AG09309 (cell line): Measurements from ENCODE around the gene RAB14.
A peak's percentile ranks its signal among the peaks of the same experiment; 100 is the strongest.

ENCODE experiments used
- DNase-seq: peaks from one replicate; pipeline ENCODE4 v3.0.0-alpha.2; 2010; ENCODE audit warnings: low read depth
- H3K4me3 ChIP-seq: 2 replicates; pipeline ENCODE4 v1.5.1; 2011; ENCODE audit warnings: mild to moderate bottlenecking, low read depth, low read length, moderate library complexity; ENCODE audit not compliant: control insufficient read depth
- TF ChIP-seq, protein P1 (sequence below): IDR thresholded peaks from 2 replicates; pipeline ENCODE4 v1.5.1; 2011; ENCODE audit warnings: mild to moderate bottlenecking, low read depth, low read length, inconsistent platforms; ENCODE audit not compliant: insufficient read depth, control insufficient read depth; ENCODE audit errors: missing control alignments

The RAB14 gene

GRCh38 chr9:121150188-121150587 lies 51.5 kb downstream of the RAB14 start:
- TF ChIP-seq, protein P1, sequence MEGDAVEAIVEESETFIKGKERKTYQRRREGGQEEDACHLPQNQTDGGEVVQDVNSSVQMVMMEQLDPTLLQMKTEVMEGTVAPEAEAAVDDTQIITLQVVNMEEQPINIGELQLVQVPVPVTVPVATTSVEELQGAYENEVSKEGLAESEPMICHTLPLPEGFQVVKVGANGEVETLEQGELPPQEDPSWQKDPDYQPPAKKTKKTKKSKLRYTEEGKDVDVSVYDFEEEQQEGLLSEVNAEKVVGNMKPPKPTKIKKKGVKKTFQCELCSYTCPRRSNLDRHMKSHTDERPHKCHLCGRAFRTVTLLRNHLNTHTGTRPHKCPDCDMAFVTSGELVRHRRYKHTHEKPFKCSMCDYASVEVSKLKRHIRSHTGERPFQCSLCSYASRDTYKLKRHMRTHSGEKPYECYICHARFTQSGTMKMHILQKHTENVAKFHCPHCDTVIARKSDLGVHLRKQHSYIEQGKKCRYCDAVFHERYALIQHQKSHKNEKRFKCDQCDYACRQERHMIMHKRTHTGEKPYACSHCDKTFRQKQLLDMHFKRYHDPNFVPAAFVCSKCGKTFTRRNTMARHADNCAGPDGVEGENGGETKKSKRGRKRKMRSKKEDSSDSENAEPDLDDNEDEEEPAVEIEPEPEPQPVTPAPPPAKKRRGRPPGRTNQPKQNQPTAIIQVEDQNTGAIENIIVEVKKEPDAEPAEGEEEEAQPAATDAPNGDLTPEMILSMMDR, result no peak
- H3K4me3 ChIP-seq, result no peak overlapping the region
- no peak for DNase-seq

- no peak overlapping the region for H3K4me3 ChIP-seq
- DNase-seq, result no peak
- TF ChIP-seq, protein P1, result no peak
Observed at GRCh38 chr9:121144482-121144881, 57.2 kb downstream of the RAB14 start.

DNA sequence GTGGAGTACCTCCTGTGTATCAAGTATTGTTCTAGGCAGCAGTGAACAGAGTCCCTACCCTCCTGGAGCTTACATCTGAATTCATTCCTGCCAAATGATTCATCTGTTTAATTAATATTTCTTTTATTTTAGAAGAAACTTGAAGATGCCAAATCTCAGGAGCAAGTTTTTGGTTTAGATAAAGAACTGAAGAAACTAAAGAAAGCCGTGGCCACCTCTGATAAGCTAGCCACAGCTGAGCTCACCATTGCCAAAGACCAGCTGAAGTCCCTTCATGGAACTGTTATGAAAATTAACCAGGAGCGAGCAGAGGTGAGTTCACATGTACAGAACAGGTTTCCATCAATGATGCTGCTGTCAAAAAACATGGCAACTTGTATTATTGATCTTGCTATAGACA lies 57.9 kb downstream of the RAB14 start:
- TF ChIP-seq, protein P1, result no peak
- H3K4me3 ChIP-seq, result no peak overlapping the region
- DNase-seq, result no peak

DNA sequence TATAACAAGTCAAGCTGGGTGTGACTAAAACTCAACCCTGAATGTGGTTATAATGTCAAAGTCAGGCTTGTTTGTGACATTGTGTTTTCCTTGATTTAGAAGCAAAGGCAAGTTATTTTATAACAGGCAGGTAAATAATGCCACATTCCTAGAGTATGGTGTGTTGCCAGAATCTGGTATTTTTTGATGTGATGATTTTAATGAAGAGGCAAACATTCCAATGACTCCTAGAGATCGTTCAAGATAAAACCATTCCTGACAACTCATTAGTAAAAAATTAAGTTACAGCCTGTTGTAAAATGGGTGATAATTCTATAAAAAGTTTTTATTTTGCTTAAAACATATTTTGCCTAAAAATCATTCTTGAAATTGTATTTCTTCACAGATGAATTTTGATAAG lies 60.0 kb downstream of the RAB14 start:
- no peak overlapping the region for H3K4me3 ChIP-seq
- TF ChIP-seq, protein P1, result no peak
- no peak for DNase-seq

- H3K4me3 ChIP-seq, result no peak overlapping the region
- no peak for DNase-seq
- TF ChIP-seq, protein P1, result no peak
Observed at GRCh38 chr9:121141306-121141705, 60.4 kb downstream of the RAB14 start.

DNA sequence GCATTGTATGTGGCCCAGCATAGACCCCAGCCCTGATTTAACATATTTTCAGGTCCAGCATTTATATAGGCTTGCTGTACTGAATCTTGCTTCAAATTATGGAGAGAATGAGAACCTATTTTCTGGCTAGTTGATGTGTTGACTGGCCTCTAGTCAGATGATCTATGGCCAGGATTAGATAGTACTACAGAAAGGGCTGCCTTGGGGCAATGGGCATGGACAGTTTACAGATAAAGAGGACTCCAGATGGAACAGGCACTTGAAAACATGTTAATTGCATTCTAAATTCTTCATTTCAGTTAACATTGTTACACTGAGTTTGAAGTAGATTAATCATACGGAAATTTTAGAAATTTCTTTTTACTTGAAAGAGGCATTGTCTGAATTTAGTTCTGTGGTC lies 61.5 kb downstream of the RAB14 start:
- DNase-seq, result no peak
- H3K4me3 ChIP-seq, result no peak overlapping the region
- TF ChIP-seq, protein P1, result no peak

GRCh38 chr9:121138973-121139372 lies 62.7 kb downstream of the RAB14 start:
- no peak overlapping the region for H3K4me3 ChIP-seq
- TF ChIP-seq, protein P1, result no peak
- DNase-seq, result peak; percentile 31
